ENCODE results near the gene PPP1R3E.

PPP1R3E gene

GRCh38 chr14:23248601-23249000 lies 54.1 kb downstream of the PPP1R3E start:
- peak; percentile 28 for DNase-seq (ENCODE audit: low read depth)
